HL-60 (cell line): ENCODE measurements around the gene TMPRSS12.
"Not testable (repeated sequence)": the region's sequence is repeated elsewhere in the genome, so short reads cannot be mapped to it uniquely, and the experiment has no call there.

Source experiments
- DNase-seq, 2 experiments: peaks; one replicate each; pipeline ENCODE4 v3.0.0-alpha.2; 2010 to 2020; ENCODE audit warnings: low read depth in 1 of 2, low spot score in 1 of 2
- H3K27ac ChIP-seq: fragments of 250-450 bp; sonication (Bioruptor Pico); replicated peaks from 2 replicates; pipeline ENCODE4 v1.5.1; 2020; ENCODE audit warnings: mild to moderate bottlenecking, moderate library complexity
- H3K27me3 ChIP-seq: fragments of 250-450 bp; sonication (Bioruptor Pico); 2 replicates; pipeline ENCODE4 v1.5.1; 2021; ENCODE audit warnings: mild to moderate bottlenecking, moderate library complexity; ENCODE audit not compliant: insufficient read depth, poor library complexity, severe bottlenecking
- H3K4me3 ChIP-seq: replicated peaks from 2 replicates; pipeline ENCODE4 v1.5.1; 2011; ENCODE audit warnings: mild to moderate bottlenecking, control low read depth, low read length; ENCODE audit not compliant: insufficient read depth
- CTCF ChIP-seq: IDR thresholded peaks from one replicate; pipeline ENCODE4 v1.5.1; 2011; ENCODE audit warnings: low read length, control low read depth, inconsistent platforms; ENCODE audit not compliant: insufficient read depth
- GABPA ChIP-seq: IDR thresholded peaks from 2 replicates; pipeline ENCODE4 v1.6.1; 2012; ENCODE audit warnings: low read depth
- POLR2AphosphoS5 ChIP-seq: IDR thresholded peaks from 2 replicates; pipeline ENCODE4 v1.6.1; 2012; ENCODE audit warnings: low read depth
- REST ChIP-seq: IDR thresholded peaks from 2 replicates; pipeline ENCODE4 v1.6.1; 2012; ENCODE audit warnings: low read depth; ENCODE audit not compliant: insufficient replicate concordance
- SPI1 ChIP-seq: IDR thresholded peaks from 2 replicates; pipeline ENCODE4 v1.6.1; 2012; ENCODE audit warnings: low read depth, mild to moderate bottlenecking, borderline replicate concordance

TMPRSS12 gene

GRCh38 chr12:50929831-50930230, 87.1 kb downstream of the TMPRSS12 start:
- DNase-seq: no peak
- no peaks in the 10 kb centered on the region for H3K27me3 ChIP-seq
- H3K4me3 ChIP-seq: no peak overlapping the region
- no peak overlapping the region for H3K27ac ChIP-seq
- no peak for TF ChIP-seq SPI1
- TF ChIP-seq GABPA: no peak
- TF ChIP-seq REST: no peak

- not testable (repeated sequence) for DNase-seq, H3K4me3 ChIP-seq, H3K27me3 ChIP-seq, H3K27ac ChIP-seq
Measured at GRCh38 chr12:50930477-50930876, 87.8 kb downstream of the TMPRSS12 start.

GRCh38 chr12:50932787-50933280, 90.1 kb downstream of the TMPRSS12 start:
- no peaks in the 10 kb centered on the region for H3K27me3 ChIP-seq
- H3K27ac ChIP-seq: no peak overlapping the region
- DNase-seq: no peak
- no peak overlapping the region for H3K4me3 ChIP-seq
- TF ChIP-seq GABPA (no peak), REST (no peak), CTCF (no peak), POLR2AphosphoS5 (no peak), SPI1 (no peak)

GRCh38 chr12:50933459-50934124, 90.9 kb downstream of the TMPRSS12 start:
- Histone ChIP-seq H3K4me3 (no peak overlapping the region), H3K27ac (no peak overlapping the region), H3K27me3 (no peaks in the 10 kb centered on the region)
- TF ChIP-seq CTCF (no peak), GABPA (no peak), REST (no peak), POLR2AphosphoS5 (no peak), SPI1 (no peak)
- DNase-seq: no peak
